GM23338 (cell line): ENCODE results near the gene ITPRIP. TPM values are rescaled to one million over a fixed set of nuclear protein-coding genes. Genes with fewer than 3 reads are reported as not detected.

Experiments used
- ATAC-seq: fragments of 200-7000 bp; cut with Tn5 transposase; 3 replicates; pipeline ENCODE4 v1.9.1; 2020
- DNase-seq: peaks from one replicate; pipeline ENCODE4 v3.0.0-alpha.2; 2015; ENCODE audit warnings: low spot score
- H2AFZ ChIP-seq: fragments of 200-600 bp; sonication (generic); 2 replicates; pipeline ENCODE4 v1.8.0; 2016; ENCODE audit warnings: antibody characterized with exemption, mild to moderate bottlenecking, moderate library complexity
- H3F3A ChIP-seq: fragments of 200-600 bp; sonication (generic); replicated peaks from 2 replicates; pipeline ENCODE4 v1.8.0; 2017; ENCODE audit warnings: antibody characterized with exemption, mixed run types, low read depth
- H3K27ac ChIP-seq: fragments of 200-600 bp; sonication (generic); 2 replicates; pipeline ENCODE4 v1.6.1; 2016; ENCODE audit warnings: low read depth
- H3K27me3 ChIP-seq: fragments of 200-600 bp; sonication (generic); 2 replicates; pipeline ENCODE4 v1.8.0; 2016; ENCODE audit warnings: mild to moderate bottlenecking, mixed run types, moderate library complexity; ENCODE audit not compliant: insufficient read depth
- H3K36me3 ChIP-seq: fragments of 200-600 bp; sonication (generic); 2 replicates; pipeline ENCODE4 v1.8.0; 2016; ENCODE audit warnings: mild to moderate bottlenecking; ENCODE audit not compliant: insufficient read depth
- H3K4me1 ChIP-seq: fragments of 200-600 bp; sonication (generic); 2 replicates; pipeline ENCODE4 v1.8.0; 2016; ENCODE audit warnings: mild to moderate bottlenecking, moderate library complexity; ENCODE audit not compliant: insufficient read depth
- H3K4me2 ChIP-seq: fragments of 200-600 bp; sonication (generic); 2 replicates; pipeline ENCODE4 v1.7.1; 2017; ENCODE audit warnings: mixed run types
- H3K4me3 ChIP-seq: fragments of 200-600 bp; sonication (generic); 2 replicates; pipeline ENCODE4 v1.6.1; 2016; ENCODE audit warnings: mixed run types
- H3K79me2 ChIP-seq: fragments of 200-600 bp; sonication (generic); replicated peaks from 2 replicates; pipeline ENCODE4 v1.8.0; 2017; ENCODE audit warnings: mild to moderate bottlenecking; ENCODE audit not compliant: insufficient read depth
- H3K9me2 ChIP-seq: fragments of 200-600 bp; sonication (generic); 2 replicates; pipeline ENCODE4 v1.8.0; 2017; ENCODE audit not compliant: insufficient read depth
- H4K20me1 ChIP-seq: fragments of 200-600 bp; sonication (generic); replicated peaks from 2 replicates; pipeline ENCODE4 v1.8.0; 2017; ENCODE audit warnings: mild to moderate bottlenecking; ENCODE audit not compliant: insufficient read depth
- H3K27ac Mint-ChIP-seq: 2 replicates; pipeline ENCODE4 v1.8.0; 2020; ENCODE audit warnings: inconsistent platforms, mild to moderate bottlenecking, moderate library complexity, mixed read lengths
- H3K27me3 Mint-ChIP-seq: 3 replicates; pipeline ENCODE4 v1.8.0; 2022; ENCODE audit warnings: low read depth, mild to moderate bottlenecking, moderate library complexity, mixed read lengths, inconsistent platforms; ENCODE audit not compliant: insufficient read depth, poor library complexity
- H3K36me3 Mint-ChIP-seq: 3 replicates; pipeline ENCODE4 v1.8.0; 2021; ENCODE audit warnings: low read depth, mild to moderate bottlenecking, inconsistent platforms, moderate library complexity, mixed read lengths
- H3K4me1 Mint-ChIP-seq: 3 replicates; pipeline ENCODE4 v1.8.0; 2020; ENCODE audit warnings: mild to moderate bottlenecking, inconsistent platforms, mixed read lengths
- H3K4me3 Mint-ChIP-seq: 3 replicates; pipeline ENCODE4 v1.8.0; 2021; ENCODE audit warnings: moderate library complexity, mild to moderate bottlenecking, inconsistent platforms, mixed read lengths
- H3K9me3 Mint-ChIP-seq: 3 replicates; pipeline ENCODE4 v1.8.0; 2020; ENCODE audit warnings: moderate library complexity, mild to moderate bottlenecking, inconsistent platforms, mixed read lengths
- CTCF ChIP-seq, 2 experiments: fragments of 200-600 bp in 1 of 2; sonication (generic) in 1 of 2; conservative IDR thresholded peaks; 2 replicates each; pipeline versions ENCODE4 v1.5.1 to v1.6.1; 2016 to 2017; ENCODE audit warnings: antibody characterized with exemption in 2 of 2, low read depth in 2 of 2, mild to moderate bottlenecking in 2 of 2, moderate library complexity in 1 of 2
- ETS1 ChIP-seq: IDR thresholded peaks from 2 replicates; pipeline ENCODE4 v1.6.1; 2016; ENCODE audit warnings: antibody characterized with exemption
- EZH2 ChIP-seq: fragments of 200-600 bp; sonication (generic); IDR thresholded peaks from one replicate; pipeline ENCODE4 v1.8.0; 2017; ENCODE audit warnings: antibody characterized with exemption, mild to moderate bottlenecking, low read depth; ENCODE audit not compliant: unreplicated experiment
- EZH2phosphoT487 ChIP-seq: fragments of 200-600 bp; sonication (generic); IDR thresholded peaks from one replicate; pipeline ENCODE4 v1.8.1; 2018; ENCODE audit warnings: antibody characterized with exemption; ENCODE audit not compliant: unreplicated experiment
- NANOG ChIP-seq: IDR thresholded peaks from 2 replicates; pipeline ENCODE4 v1.6.1; 2016; ENCODE audit warnings: antibody characterized with exemption, borderline replicate concordance
- POLR2AphosphoS5 ChIP-seq: IDR thresholded peaks from 2 replicates; pipeline ENCODE4 v1.6.1; 2016; ENCODE audit warnings: antibody characterized with exemption, low read depth
- STAT1 ChIP-seq: IDR thresholded peaks from one replicate; pipeline ENCODE4 v1.6.1; 2016; ENCODE audit warnings: antibody characterized with exemption; ENCODE audit not compliant: unreplicated experiment
- ZNF331 ChIP-seq: fragments of 250-450 bp; sonication (Bioruptor Pico); IDR thresholded peaks from 2 replicates; pipeline ENCODE4 v1.5.0; 2020; ENCODE audit warnings: low read depth, mild to moderate bottlenecking, moderate library complexity
- polyA plus RNA-seq: library from polyadenylated mRNA; unstranded; fragments of >200 nt; fragmentation: Nextera tagmentation; extraction: Ambion mirVana; gene quantifications from 2 replicates; pipeline ENCODE4 v1.2.1, GENCODE V29; 2016
- total RNA-seq: library from RNA; depleted of rRNA; stranded (reverse); fragments of >200 nt; shearing (Covaris generic); gene quantifications from 2 replicates; pipeline ENCODE4 v1.2.3, GENCODE V29; 2014
- TF ChIP-seq, protein P1 (sequence below): fragments of 250-450 bp; sonication (Bioruptor Pico); IDR thresholded peaks from 2 replicates; pipeline ENCODE4 v1.5.0; 2020; ENCODE audit warnings: mild to moderate bottlenecking, moderate library complexity

ITPRIP gene
- total and polyA plus RNA-seq, 2 experiments from 2014 or later: 6.9 to 15.2 TPM

- Histone ChIP-seq H3K27ac (no peak overlapping the region), H3K27me3 (0 out of 2 replicates have a peak, but pooled peaks cover 8% of the 10 kb centered on the region), H3K36me3 (no peaks in the 10 kb centered on the region), H3K4me3 (peak overlapping the region; percentile 82), H4K20me1 (no peaks in the 10 kb centered on the region), H3K4me1 (peaks cover 17% of the 10 kb centered on the region), H2AFZ (no peak overlapping the region), H3K79me2 (peaks cover 16% of the 10 kb centered on the region), H3K4me2 (peak overlapping the region; percentile 90), H3F3A (no peaks in the 10 kb centered on the region), H3K9me2 (no peaks in the 10 kb centered on the region)
- Mint-ChIP-seq H3K27me3 (peaks cover 12% of the 10 kb centered on the region), H3K4me3 (peak overlapping the region; percentile 88; the same call in 1 of the 3 replicates), H3K4me1 (peaks cover 17% of the 10 kb centered on the region; the same call in 2 of the 3 replicates), H3K9me3 (no peaks in the 10 kb centered on the region), H3K27ac (no peak overlapping the region), H3K36me3 (peaks cover 12% of the 10 kb centered on the region; the same call in 1 of the 3 replicates)
- ATAC-seq: no peak
- DNase-seq: no peak
- no peak for TF ChIP-seq EZH2phosphoT487
- TF ChIP-seq, protein P1, sequence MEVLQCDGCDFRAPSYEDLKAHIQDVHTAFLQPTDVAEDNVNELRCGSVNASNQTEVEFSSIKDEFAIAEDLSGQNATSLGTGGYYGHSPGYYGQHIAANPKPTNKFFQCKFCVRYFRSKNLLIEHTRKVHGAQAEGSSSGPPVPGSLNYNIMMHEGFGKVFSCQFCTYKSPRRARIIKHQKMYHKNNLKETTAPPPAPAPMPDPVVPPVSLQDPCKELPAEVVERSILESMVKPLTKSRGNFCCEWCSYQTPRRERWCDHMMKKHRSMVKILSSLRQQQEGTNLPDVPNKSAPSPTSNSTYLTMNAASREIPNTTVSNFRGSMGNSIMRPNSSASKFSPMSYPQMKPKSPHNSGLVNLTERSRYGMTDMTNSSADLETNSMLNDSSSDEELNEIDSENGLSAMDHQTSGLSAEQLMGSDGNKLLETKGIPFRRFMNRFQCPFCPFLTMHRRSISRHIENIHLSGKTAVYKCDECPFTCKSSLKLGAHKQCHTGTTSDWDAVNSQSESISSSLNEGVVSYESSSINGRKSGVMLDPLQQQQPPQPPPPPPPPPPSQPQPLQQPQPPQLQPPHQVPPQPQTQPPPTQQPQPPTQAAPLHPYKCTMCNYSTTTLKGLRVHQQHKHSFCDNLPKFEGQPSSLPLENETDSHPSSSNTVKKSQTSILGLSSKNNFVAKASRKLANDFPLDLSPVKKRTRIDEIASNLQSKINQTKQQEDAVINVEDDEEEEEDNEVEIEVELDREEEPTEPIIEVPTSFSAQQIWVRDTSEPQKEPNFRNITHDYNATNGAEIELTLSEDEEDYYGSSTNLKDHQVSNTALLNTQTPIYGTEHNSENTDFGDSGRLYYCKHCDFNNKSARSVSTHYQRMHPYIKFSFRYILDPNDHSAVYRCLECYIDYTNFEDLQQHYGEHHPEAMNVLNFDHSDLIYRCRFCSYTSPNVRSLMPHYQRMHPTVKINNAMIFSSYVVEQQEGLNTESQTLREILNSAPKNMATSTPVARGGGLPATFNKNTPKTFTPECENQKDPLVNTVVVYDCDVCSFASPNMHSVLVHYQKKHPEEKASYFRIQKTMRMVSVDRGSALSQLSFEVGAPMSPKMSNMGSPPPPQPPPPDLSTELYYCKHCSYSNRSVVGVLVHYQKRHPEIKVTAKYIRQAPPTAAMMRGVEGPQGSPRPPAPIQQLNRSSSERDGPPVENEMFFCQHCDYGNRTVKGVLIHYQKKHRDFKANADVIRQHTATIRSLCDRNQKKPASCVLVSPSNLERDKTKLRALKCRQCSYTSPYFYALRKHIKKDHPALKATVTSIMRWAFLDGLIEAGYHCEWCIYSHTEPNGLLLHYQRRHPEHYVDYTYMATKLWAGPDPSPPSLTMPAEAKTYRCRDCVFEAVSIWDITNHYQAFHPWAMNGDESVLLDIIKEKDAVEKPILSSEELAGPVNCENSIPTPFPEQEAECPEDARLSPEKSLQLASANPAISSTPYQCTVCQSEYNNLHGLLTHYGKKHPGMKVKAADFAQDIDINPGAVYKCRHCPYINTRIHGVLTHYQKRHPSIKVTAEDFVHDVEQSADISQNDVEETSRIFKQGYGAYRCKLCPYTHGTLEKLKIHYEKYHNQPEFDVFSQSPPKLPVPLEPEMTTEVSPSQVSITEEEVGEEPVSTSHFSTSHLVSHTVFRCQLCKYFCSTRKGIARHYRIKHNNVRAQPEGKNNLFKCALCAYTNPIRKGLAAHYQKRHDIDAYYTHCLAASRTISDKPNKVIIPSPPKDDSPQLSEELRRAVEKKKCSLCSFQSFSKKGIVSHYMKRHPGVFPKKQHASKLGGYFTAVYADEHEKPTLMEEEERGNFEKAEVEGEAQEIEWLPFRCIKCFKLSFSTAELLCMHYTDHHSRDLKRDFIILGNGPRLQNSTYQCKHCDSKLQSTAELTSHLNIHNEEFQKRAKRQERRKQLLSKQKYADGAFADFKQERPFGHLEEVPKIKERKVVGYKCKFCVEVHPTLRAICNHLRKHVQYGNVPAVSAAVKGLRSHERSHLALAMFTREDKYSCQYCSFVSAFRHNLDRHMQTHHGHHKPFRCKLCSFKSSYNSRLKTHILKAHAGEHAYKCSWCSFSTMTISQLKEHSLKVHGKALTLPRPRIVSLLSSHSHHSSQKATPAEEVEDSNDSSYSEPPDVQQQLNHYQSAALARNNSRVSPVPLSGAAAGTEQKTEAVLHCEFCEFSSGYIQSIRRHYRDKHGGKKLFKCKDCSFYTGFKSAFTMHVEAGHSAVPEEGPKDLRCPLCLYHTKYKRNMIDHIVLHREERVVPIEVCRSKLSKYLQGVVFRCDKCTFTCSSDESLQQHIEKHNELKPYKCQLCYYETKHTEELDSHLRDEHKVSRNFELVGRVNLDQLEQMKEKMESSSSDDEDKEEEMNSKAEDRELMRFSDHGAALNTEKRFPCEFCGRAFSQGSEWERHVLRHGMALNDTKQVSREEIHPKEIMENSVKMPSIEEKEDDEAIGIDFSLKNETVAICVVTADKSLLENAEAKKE (CRISPR knock-in tag): no peak
- no peak for TF ChIP-seq CTCF (conservative IDR thresholded peaks at IDR 0.05; ENCODE audit: low read depth in 2 of 2)
- TF ChIP-seq NANOG: no peak
- no peak for TF ChIP-seq POLR2AphosphoS5
- no peak for TF ChIP-seq ETS1
- no peak for TF ChIP-seq ZNF331
- TF ChIP-seq STAT1: no peak
- TF ChIP-seq EZH2: no peak
Measured at GRCh38 chr10:104276192-104276591, 62.1 kb downstream of the ITPRIP start.
